ENCODE results near the gene RAD51B.

RAD51B gene

GRCh38 chr14:68486033-68486732 lies 666.6 kb downstream of the RAD51B start:
- no peak for DNase-seq (ENCODE audit: low read depth in 3 of 3)

- no peak for DNase-seq (ENCODE audit: low read depth in 3 of 3)
Observed at GRCh38 chr14:68486809-68487208, 667.2 kb downstream of the RAD51B start.

DNA sequence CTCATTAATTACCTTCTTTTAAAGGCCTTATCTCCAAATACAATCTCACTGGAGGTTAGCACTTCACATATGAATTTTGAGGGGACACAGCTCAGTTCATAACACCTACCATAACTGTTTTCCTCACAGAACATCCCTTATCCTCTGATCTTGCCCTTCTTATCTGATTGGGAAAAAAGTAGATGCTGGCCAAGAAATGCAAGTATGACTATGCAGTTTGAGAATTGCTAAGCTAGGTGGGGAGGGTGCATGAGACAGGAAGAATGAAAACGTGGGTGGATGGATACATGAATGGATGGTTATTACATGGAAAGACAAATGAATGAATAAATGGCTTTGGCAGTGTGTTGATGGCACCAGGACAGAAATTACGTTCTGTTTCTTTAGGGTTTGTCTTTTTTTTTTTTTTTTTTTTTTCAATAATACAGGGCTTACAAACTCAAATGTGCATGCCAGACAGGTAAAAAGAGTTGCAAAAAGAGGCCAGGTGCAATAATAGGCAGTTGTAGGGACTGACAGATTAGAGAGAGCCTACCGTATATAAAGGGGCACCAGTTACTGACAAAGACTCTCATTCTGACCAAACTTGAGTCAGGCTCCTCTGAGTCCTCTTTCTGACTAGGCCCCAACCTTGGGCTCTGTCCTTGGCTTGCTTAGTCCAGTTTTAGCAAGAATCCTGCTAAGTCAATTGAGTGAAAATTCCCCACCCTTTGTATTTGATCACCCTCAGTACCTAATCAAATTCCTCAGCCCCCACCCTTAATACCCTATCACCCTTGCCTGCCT lies 668.4 kb downstream of the RAD51B start:
- no peak for DNase-seq (ENCODE audit: low read depth in 3 of 3)

DNA sequence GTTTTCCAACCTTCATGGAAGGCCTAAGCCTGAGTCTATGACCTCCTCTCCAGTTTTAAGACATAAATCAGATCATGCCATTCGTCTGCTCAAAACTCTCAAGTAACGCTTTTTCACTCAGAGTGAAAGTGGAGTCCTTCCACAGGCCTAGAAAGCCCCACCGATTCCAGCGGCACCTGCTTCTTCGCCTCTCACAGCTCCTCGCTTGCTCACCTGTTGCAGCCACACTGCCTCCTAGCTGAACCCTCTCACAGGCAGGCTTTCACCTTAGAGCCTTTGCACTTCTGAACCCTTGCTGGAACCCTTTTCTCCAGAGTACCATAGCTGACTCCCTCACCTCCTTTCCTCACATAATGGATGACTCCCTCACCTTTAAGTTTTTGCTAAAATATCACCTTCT lies 672.2 kb downstream of the RAD51B start:
- DNase-seq (ENCODE audit: low read depth in 3 of 3) = no peak

DNA sequence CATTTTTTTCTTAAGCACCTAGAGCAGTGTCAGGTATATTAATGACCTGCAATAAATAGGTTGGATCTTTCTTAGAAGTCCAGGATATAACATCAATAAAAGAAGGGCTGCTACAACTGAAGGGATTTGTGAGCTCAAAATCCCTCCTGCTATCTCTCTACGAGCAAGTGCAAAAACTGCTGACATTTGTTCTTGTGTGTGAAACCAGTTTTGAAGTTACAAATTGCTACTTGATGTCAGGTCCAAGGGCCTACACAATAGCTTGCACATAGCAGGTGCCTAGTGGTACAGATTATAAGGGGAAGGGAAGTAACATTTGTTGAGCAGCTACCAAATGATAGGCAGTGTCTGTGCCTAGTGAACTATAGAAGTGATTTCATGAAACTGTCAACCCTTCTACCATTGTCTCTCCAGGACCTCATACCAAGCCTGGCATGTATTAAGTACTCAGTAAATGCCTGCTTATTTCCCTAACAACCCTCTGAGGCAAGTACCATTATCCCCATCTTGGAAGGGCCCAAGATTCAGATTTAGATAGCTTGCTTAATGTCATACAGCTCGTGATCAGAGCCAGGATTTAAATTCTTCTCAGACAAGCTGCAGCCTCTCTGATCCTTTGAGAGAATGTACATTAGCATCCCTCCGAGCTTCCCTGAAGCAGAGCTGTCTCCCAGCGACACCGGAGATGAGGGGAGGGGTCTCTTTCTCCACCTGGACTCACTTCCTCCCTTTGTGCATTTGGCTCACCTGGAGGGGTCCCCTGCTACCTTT lies 673.0 kb downstream of the RAD51B start:
- no peak for DNase-seq (ENCODE audit: low read depth in 3 of 3)

DNA sequence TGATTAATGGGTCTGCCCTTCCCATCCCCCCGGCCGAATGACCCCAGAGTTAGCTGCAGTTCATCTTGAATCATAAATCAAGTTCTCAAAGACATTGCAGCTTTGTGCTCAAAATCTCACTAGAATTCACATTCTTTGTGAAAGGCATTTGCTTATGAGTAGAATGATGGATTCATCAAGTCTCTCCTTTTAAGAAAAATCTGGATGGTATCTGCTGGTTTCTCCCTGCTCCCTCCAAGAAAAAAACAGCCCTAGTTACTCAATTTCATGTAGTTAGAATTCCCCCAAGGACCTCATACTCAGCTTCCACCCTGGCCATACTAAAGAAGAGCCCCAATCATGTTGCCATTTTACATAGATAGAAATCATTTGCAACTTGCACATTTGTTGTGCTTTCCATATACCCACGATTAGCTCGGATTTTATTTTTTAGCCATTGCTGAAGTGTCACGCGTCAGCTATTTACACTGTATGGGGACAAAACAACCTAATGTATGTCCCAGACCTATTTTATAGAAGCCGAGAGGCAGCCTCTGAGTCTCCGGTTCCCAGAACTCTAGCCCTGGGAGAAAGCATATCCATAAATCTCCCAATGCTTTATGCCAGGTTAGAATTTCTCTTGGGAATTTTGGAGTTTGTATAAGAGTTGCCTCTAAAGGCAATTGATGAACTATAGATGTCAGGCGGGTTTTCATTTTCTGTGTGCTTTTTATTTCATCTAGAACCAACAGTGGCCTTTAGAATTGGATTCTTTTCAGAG lies 673.8 kb downstream of the RAD51B start:
- no peak for DNase-seq (ENCODE audit: low read depth in 3 of 3)

DNA sequence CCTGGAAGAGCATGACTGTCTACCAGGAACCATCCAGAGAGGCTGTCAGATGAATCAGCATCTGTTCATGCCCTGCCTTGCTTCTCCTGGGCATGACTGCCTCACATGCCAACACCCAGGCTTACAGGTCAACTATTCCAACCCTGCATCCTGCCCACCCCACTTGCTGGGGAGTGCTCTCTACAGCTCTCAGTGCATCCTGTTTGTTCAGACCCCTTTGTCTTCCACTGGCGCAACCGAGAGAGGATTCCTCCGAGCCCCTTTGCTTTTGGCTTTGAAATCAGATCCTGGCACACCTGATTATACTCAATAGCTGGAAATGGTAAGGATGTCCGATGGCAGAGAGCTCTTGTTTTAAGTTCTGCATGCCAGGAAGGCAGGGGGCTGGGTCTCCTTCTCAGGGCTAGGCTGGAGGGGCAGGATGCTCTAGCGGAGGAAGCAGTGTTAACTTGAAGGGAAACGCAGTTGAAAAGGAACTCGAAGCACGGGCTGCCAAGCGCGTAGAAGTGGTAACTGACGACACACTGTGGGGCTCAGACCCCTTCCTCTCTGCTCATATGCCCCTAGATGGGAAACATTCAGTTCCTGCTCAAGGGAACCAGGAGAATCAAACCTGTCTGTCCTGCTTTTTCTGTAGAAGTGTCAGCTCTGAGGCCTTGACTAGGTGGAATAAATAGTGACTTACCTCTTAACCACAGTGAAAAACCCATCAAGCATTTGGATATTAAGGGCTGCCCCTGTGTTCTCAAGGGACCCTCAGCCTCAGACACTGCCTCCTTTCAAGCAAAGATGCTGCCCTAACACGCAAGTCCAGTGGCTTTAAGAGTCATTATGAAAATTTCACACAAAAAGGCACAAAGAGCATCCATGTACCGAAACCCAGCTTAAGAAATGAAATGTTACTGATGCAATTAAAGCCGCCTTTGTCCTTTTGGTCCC lies 675.8 kb downstream of the RAD51B start:
- no peak for DNase-seq (ENCODE audit: low read depth in 3 of 3)

DNA sequence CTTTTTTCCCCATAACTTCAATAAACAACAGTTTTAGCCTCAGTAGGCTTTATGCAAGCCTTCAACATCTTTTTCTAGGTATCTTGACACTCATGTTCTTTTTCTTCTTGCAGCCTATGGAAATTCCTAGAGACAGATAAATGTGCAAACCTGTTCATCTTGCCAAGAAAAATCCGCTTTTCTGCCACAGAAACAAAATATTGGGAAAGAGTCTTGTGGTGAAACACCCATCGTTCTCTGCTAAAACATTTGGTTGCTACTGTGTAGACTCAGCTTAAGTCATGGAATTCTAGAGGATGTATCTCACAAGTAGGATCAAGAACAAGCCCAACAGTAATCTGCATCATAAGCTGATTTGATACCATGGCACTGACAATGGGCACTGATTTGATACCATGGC lies 677.4 kb downstream of the RAD51B start:
- no peak for DNase-seq (ENCODE audit: low read depth in 3 of 3)

GRCh38 chr14:68499451-68499850 lies 679.9 kb downstream of the RAD51B start:
- DNase-seq (ENCODE audit: low read depth in 3 of 3) = no peak

DNA sequence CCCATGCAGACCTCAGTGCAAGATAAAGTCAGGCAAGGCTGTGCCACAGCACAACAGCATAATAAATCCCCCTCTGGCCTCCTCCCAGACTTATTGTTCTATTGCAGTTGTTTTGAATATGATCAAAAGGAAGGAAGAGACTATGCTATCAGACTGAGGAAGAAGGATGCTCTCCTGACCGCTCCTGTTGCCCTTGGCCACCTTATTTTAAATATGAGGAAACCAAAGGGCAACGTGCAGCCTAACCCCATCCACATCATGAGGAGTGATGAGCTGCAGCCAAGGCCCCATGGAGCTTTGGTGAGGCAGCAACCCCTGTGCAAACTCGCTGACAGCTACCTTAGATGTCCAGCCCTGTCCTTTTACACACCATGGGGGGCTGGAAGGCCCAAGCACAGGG lies 681.6 kb downstream of the RAD51B start:
- DNase-seq (ENCODE audit: low read depth in 3 of 3) = no peak

GRCh38 chr14:68501614-68502052 lies 682.1 kb downstream of the RAD51B start:
- DNase-seq (ENCODE audit: low read depth in 3 of 3) = no peak

- DNase-seq (ENCODE audit: low read depth in 3 of 3) = no peak
Observed at GRCh38 chr14:68502230-68502629, 682.7 kb downstream of the RAD51B start.

GRCh38 chr14:68503186-68503825 lies 683.7 kb downstream of the RAD51B start:
- DNase-seq (ENCODE audit: low read depth in 3 of 3) = no peak

GRCh38 chr14:68504861-68505260 lies 685.3 kb downstream of the RAD51B start:
- no peak for DNase-seq (ENCODE audit: low read depth in 3 of 3)

DNA sequence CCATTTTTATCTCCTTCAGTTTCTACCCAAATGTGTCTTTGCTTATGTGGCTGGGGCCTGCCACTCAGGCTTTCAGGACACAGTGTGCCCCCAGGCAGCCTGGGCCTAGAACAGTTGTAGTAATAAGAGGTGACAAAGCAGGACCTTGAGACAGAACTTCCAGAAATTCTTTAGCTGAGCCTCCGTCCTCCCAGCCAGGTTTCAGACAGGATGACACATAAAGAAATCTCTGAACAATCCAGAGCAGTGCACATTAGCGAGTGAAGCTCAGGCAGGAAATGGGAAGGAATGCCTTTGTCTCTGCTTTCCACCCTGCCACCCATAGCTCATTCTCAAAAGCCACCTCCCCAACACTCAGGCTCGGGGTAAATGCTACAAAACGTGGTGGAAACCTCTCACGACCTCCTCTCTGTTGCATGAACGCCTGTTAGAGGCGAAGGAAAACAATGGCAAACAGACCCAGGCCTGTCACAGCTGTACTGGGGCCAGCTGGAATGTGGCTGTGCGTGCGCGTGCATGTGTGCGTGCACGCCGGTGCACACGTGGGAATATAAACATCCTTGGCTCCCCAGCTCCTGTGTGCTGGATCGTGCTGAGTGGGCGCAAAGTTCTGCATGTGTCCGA lies 686.6 kb downstream of the RAD51B start:
- DNase-seq (ENCODE audit: low read depth in 3 of 3) = no peak

DNA sequence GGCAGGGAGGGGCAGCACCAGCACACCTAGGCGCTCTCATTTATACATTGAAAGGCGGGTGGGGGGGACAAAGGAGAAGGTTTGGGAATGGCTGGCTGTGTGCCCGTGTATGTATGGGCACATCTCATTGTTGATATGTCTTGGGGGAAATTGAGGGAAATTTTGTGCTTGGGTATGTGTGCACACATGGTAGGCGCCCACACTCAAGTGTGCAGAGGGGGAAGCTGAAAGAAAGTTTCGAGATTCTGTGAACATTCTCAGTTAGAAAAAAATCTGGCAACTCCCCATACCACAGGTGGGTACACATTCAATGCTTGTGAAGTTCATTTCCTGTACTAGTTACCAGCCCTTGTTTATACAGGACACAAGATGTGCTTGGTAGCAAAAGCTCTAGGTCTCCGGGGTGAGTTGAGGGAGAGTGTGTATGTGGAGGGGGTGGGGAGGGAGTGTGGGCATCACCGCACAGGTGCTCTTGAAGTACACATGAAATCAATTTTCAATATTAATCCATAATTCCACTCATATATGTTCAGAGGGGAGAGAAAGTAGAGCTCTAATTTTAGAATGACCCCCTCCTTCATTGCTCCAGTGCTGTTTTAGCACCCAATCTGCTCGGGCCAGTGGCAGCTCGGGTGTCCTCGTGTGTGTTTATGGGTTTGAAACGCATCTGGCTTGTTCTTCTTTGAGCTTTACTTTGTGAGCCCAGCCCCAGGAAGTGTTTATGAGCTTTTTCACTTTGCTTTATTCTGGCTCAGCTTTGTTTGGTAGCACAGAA lies 687.3 kb downstream of the RAD51B start:
- DNase-seq (ENCODE audit: low read depth in 3 of 3) = no peak

- peak in 1 of 3 experiments; percentile 37 for DNase-seq (ENCODE audit: low read depth in 3 of 3)
Observed at GRCh38 chr14:68507544-68508081, 688.0 kb downstream of the RAD51B start.

GRCh38 chr14:68508581-68508980 lies 689.0 kb downstream of the RAD51B start:
- DNase-seq (ENCODE audit: low read depth in 3 of 3) = no peak

Data from stimulated activated CD4-positive, alpha-beta T cell treated with anti-CD3 and anti-CD28 coated beads, TNF-alpha, amount 100 ng/mL, for 4 hours (primary cell).